MM.1S (cell line): ENCODE measurements around the gene DUSP28.
"Not testable (repeated sequence)": the region's sequence is repeated elsewhere in the genome, so short reads cannot be mapped to it uniquely, and the experiment has no call there.

Experiments used
- DNase-seq: peaks from one replicate; pipeline ENCODE4 v3.0.0-alpha.2; 2015
- H2AFZ ChIP-seq: fragments of 300-600 bp; sonication (generic); 2 replicates; pipeline ENCODE4 v1.6.0; 2016; ENCODE audit warnings: antibody characterized with exemption, low read length
- H3F3A ChIP-seq: fragments of 300-600 bp; sonication (generic); 2 replicates; pipeline ENCODE4 v1.6.1; 2016; ENCODE audit warnings: mild to moderate bottlenecking, antibody characterized with exemption, low read length, moderate library complexity, mixed read lengths; ENCODE audit not compliant: insufficient read depth
- H3K27ac ChIP-seq: fragments of 300-600 bp; sonication (generic); 2 replicates; pipeline ENCODE4 v1.5.1; 2016; ENCODE audit warnings: mild to moderate bottlenecking, low read length
- H3K27me3 ChIP-seq: fragments of 300-600 bp; sonication (generic); replicated peaks from 2 replicates; pipeline ENCODE4 v1.6.0; 2016; ENCODE audit warnings: low read length; ENCODE audit not compliant: insufficient read depth
- H3K36me3 ChIP-seq: fragments of 300-600 bp; sonication (generic); replicated peaks from 2 replicates; pipeline ENCODE4 v1.6.1; 2016; ENCODE audit warnings: mild to moderate bottlenecking, low read length, mixed read lengths; ENCODE audit not compliant: insufficient read depth
- H3K4me1 ChIP-seq: fragments of 300-600 bp; sonication (generic); 2 replicates; pipeline ENCODE4 v1.6.1; 2016; ENCODE audit warnings: low read length, mixed read lengths
- H3K4me2 ChIP-seq: fragments of 300-600 bp; sonication (generic); 2 replicates; pipeline ENCODE4 v1.6.0; 2016; ENCODE audit warnings: low read depth, low read length
- H3K4me3 ChIP-seq: fragments of 300-600 bp; sonication (generic); 2 replicates; pipeline ENCODE4 v1.5.1; 2016; ENCODE audit warnings: low read length, mixed read lengths
- H3K79me2 ChIP-seq: fragments of 300-600 bp; sonication (generic); 2 replicates; pipeline ENCODE4 v1.6.1; 2016; ENCODE audit warnings: mixed run types, low read length, mixed read lengths
- H3K9ac ChIP-seq: fragments of 300-600 bp; sonication (generic); 2 replicates; pipeline ENCODE4 v1.6.1; 2016; ENCODE audit warnings: low read length, mixed read lengths
- H3K9me2 ChIP-seq: fragments of 300-600 bp; sonication (generic); replicated peaks from 2 replicates; pipeline ENCODE4 v1.6.1; 2016; ENCODE audit warnings: mild to moderate bottlenecking, low read length, mixed read lengths; ENCODE audit not compliant: insufficient read depth
- H3K9me3 ChIP-seq: fragments of 300-600 bp; sonication (generic); replicated peaks from 2 replicates; pipeline ENCODE4 v1.6.1; 2016; ENCODE audit warnings: mild to moderate bottlenecking, low read length, mixed read lengths; ENCODE audit not compliant: insufficient read depth
- H4K20me1 ChIP-seq: fragments of 300-600 bp; sonication (generic); 2 replicates; pipeline ENCODE4 v1.6.1; 2016; ENCODE audit warnings: mild to moderate bottlenecking, low read length, moderate library complexity, mixed read lengths; ENCODE audit not compliant: insufficient read depth
- EZH2 ChIP-seq: fragments of 300-600 bp; sonication (generic); optimal IDR thresholded peaks from 2 replicates; pipeline ENCODE3; 2017; ENCODE audit warnings: low read depth, mild to moderate bottlenecking, antibody characterized with exemption, low read length, mixed read lengths
- EZH2phosphoT487 ChIP-seq: fragments of 300-600 bp; sonication (generic); IDR thresholded peaks from 2 replicates; pipeline ENCODE4 v1.6.1; 2018; ENCODE audit warnings: antibody characterized with exemption, low read length
- TF ChIP-seq, protein P1 (sequence below): fragments of 300-600 bp; sonication (generic); IDR thresholded peaks from 2 replicates; pipeline ENCODE4 v1.5.1; 2016; ENCODE audit warnings: antibody characterized with exemption, low read length, mixed read lengths

DUSP28 gene

DNA sequence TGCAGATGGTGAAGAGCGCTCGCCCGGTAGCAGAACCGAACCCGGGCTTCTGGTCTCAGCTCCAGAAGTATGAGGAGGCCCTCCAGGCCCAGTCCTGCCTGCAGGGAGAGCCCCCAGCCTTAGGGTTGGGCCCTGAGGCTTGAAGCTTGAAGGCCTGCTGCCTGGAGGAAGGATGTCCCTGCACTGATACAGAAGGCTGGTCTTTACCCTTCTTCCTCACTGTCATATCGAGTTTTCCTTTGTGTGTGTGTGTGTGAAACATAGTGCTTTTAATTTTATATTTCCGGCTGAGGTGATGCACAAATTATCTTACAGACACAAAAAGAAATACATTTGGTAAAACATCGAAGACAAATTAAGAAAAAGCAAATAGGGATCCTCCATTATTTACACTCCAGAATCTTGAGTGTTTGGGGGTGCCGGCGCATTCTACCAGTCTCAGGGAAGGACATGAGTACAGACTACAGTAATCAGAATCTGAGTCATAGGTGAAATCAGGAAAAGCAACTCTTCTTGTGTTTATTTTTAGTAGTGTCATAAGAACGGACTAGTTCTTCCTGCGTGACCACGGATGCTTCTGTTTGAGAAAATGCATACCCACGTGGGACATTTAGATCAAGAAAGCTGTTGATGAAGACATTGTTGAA lies 1.3 kb downstream of the DUSP28 start:
- H3K79me2 ChIP-seq, result peaks cover 76% of the 10 kb centered on the region
- peak overlapping the region; percentile 89 for H3K9ac ChIP-seq
- no peaks in the 10 kb centered on the region for H3K27me3 ChIP-seq
- peaks cover 26% of the 10 kb centered on the region for H3F3A ChIP-seq
- peak; percentile 64 for DNase-seq
- H3K4me1 ChIP-seq, result peaks cover 42% of the 10 kb centered on the region
- no peaks in the 10 kb centered on the region for H4K20me1 ChIP-seq
- H3K9me3 ChIP-seq, result no peaks in the 10 kb centered on the region
- H3K27ac ChIP-seq, result peak overlapping the region; percentile 92
- TF ChIP-seq EZH2phosphoT487 (no peak), EZH2 (no peak)
- TF ChIP-seq, protein P1, sequence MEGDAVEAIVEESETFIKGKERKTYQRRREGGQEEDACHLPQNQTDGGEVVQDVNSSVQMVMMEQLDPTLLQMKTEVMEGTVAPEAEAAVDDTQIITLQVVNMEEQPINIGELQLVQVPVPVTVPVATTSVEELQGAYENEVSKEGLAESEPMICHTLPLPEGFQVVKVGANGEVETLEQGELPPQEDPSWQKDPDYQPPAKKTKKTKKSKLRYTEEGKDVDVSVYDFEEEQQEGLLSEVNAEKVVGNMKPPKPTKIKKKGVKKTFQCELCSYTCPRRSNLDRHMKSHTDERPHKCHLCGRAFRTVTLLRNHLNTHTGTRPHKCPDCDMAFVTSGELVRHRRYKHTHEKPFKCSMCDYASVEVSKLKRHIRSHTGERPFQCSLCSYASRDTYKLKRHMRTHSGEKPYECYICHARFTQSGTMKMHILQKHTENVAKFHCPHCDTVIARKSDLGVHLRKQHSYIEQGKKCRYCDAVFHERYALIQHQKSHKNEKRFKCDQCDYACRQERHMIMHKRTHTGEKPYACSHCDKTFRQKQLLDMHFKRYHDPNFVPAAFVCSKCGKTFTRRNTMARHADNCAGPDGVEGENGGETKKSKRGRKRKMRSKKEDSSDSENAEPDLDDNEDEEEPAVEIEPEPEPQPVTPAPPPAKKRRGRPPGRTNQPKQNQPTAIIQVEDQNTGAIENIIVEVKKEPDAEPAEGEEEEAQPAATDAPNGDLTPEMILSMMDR, result no peak
- no peaks in the 10 kb centered on the region for H3K9me2 ChIP-seq
- no peak overlapping the region for H2AFZ ChIP-seq
- H3K4me3 ChIP-seq, result peak overlapping the region; percentile 83
- H3K4me2 ChIP-seq, result peak overlapping the region; percentile 80
- no peaks in the 10 kb centered on the region for H3K36me3 ChIP-seq

DNA sequence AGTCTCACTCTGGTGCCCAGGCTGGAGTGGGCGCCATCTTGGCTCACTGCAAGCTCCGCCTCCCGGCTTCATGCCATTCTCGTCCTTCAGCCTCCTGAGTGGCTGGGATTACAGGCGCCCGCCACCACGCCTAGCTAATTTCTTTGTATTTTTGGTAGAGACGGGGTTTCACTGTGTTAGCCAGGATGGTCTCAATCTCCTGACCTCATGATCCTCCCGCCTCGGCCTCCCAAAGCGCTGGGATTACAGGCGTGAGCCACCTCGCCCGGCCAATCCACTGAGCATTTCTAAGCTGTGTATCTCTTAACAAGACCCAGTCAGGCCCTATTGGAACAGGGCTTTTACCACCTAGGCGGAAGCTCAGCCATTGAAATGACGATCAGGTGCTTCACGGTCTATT lies 3.1 kb downstream of the DUSP28 start:
- peaks cover 71% of the 10 kb centered on the region for H3K79me2 ChIP-seq
- H3K4me3 ChIP-seq, DNase-seq: not testable (repeated sequence)

DNA sequence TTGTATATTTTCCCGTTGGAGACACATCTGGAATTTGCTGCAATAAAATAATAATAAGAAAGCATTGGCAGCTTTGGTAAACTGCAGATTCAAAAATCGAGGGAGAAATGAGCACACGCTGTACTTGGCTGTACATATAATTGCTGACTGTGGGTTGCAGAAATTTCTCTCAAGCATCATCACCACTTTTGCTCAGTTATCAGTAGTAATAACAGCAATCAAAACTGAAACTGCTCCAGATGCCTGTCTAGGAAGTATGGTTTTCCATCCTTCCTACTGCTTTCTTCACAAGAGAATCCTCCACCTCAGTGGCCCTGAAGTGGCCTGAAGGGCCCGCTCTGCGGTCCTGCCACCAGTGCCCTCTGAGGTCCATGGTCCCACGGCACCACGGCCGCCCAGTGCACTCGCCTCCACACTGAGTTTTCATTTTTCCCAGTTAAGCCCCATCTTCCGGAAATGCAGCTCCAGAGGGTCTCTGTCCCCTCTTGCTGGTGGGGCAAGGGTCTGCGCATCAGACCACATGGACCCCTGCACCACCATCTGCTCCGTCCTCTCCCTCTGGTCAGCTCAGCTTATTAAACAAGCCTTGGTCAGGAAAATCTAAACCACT lies 3.9 kb downstream of the DUSP28 start:
- Histone ChIP-seq H2AFZ (no peak overlapping the region), H3K79me2 (peaks cover 66% of the 10 kb centered on the region), H3K9me2 (no peaks in the 10 kb centered on the region), H3K4me1 (peaks cover 52% of the 10 kb centered on the region), H3K4me3 (no peak overlapping the region), H3K9me3 (no peaks in the 10 kb centered on the region), H3K36me3 (no peaks in the 10 kb centered on the region), H3K27me3 (no peaks in the 10 kb centered on the region), H3K9ac (no peak overlapping the region), H3F3A (peaks cover 37% of the 10 kb centered on the region), H3K4me2 (peak overlapping the region; percentile 90; the same call in 1 of the 2 replicates), H3K27ac (peak overlapping the region; percentile 99; the same call in 1 of the 2 replicates), H4K20me1 (no peaks in the 10 kb centered on the region)
- no peak for DNase-seq
- TF ChIP-seq, protein P1, result no peak
- TF ChIP-seq EZH2phosphoT487, result no peak
- TF ChIP-seq EZH2, result no peak

More for the DNA sequence above, 3.1 kb downstream of the DUSP28 start:
- peak overlapping the region; percentile 80; the same call in 1 of the 2 replicates for H3K4me2 ChIP-seq
- not testable (repeated sequence) for H3K9me2 ChIP-seq, H4K20me1 ChIP-seq, H3K9me3 ChIP-seq, H3K36me3 ChIP-seq, H3K27me3 ChIP-seq, H3K27ac ChIP-seq, H3K9ac ChIP-seq, H2AFZ ChIP-seq
- peaks cover 37% of the 10 kb centered on the region for H3F3A ChIP-seq
- peaks cover 52% of the 10 kb centered on the region for H3K4me1 ChIP-seq
